HG03103 (cell line): ENCODE data around the gene GSG1.

Experiments used
- ATAC-seq: cut with Tn5 transposase; IDR thresholded peaks from one replicate; pipeline ENCODE4 v1.9.1; 2021; ENCODE audit warnings: low read depth; ENCODE audit not compliant: unreplicated experiment

Gene GSG1

DNA sequence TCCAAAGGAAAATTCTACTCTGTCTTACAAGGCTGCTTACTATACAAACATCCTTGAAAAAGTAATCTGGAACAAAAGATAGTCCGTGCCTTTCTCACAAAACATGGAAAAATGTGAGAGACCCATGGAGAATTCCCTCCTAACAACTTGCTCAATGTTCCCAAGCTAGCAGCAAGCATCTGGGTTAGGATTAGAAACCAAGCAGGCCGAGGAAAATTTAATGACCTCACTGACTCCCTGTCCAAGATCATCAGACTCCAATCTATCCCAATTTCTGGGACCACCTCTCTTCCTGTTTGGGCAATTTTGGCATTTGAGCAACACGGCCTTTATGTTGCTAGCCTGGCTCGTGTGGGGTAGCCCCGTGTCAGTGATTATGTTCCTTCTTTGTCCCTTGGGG lies 18.1 kb upstream of the GSG1 start:
- ATAC-seq: no peak

DNA sequence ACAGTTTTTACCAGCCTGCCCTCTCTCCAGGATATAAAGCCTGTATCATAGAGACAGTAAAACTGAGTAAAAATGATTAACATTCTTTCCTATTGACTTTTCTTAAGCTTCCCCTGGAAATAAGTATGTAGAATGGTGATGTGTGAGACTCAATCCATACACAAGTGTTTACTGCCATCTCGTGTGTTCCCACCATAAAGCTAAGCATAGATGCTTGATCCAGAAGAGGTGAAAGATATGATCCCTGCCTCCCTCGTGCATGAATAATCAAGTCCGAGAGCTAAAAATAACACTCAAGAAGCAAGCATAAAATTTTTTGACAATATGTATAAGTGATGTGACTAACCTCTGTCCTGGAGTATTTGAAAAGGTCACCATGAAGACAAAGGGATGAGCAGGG lies 16.9 kb upstream of the GSG1 start:
- no peak for ATAC-seq

DNA sequence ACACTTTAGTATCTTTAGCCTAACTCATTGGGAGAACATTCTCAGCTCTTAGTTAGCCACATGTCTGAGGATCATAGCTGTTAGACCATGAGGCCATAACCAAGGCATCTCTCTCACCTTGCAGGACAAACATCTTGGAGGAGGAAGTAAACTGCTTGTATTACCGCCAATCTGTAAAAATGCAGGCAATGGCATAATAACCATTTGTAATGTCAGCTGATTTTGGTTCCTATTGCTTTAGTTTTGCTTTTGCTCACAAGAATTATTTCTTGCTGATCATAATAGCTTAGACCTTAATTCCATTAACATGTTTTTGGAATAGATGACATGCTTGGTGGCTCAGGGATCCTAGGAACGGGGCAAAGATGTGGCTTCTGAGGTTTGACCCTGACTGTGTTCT lies 16.4 kb upstream of the GSG1 start:
- ATAC-seq: no peak

DNA sequence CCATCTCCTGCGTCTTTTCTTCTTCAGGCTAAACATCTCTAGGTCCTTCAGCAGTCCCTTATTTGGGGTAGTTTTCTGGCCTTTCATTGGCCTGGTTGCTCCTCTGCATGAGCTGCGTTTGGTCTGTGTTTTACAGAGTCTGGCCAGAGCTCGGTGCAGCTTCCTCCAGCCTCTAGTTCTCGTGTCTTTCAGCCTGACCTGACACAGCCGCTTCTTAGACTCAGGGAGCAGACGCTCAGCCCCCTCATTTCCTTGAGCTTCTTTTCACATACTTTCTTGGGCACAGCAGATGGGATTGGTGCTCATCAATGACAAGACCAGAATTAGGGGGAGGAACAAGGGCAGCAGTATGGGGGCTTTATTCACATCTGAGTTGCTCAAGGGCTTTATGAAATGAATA lies 13.6 kb upstream of the GSG1 start:
- ATAC-seq: no peak

DNA sequence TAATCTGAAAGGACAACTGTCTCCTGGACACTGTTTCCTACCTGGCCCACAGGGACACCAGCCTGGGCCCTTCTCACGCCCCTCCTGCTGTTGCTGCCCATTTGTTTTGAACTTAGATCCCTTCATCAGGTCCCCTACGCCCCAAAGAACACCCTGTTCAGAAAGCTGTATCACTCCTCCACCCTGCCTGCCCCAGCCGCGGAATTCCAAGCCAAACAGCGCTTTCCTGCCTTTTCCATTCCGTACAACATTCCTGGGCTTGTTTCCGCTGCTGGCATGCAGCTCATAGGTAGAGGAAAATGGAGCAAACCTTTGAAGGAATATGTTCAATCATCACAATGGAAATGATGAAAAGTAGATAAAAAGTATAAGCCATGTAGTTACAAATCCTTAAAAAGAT lies 12.8 kb upstream of the GSG1 start:
- ATAC-seq: no peak

DNA sequence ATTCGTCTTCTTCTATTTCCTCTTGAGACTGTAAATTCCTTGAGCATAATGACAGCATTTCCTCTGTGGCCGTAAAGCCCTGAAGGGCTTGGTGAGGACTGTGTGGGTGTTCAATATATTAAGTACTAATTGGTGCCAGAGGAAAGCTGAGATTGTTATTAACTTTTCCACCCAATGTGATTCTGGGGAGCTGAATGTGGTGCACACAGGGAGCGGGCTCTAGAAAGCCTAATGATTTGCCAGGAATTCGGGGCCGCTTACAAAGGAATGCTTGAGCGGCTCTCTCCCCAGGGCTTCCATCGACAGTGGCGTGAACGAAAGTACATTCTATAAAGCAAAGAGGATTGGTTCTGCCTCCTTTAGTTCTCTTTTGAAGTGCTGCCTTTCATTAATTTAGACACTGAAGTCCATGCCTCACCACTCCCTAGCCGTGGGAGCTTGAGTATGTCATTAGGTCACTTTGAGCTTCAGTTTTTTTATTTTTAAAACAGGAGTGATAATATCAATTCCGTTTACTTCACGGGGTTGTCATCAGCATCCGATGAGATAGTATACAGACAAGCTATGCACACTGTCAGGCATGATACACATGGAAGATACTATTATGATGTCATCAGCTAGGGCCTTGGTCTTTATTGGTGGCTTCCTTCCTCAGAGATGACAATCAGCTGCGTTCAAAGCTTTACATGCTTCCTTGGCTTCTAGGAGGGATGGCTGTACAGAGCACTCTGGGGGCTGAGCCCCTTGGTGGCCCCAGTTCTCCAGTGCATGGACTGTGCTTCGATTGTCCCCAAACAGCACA lies 11.0 kb upstream of the GSG1 start:
- ATAC-seq: no peak

DNA sequence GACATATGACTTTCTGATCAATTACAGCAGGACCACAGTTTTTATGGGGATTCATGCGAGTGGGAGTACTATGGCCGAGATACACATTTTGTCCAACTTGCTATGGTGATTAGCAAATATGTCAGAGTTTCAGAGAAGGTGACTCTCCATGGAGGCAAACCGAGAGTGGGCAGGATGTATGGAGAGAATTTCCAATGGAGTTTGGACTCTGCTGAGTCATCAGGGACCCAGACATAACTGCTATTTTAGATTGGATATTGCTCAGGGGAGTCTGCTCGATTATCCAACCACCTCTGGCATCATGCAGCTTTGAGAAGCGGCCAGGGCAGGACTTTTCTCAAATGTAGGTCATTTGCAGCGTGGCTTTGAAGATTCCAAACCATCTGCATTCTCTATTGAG lies 9.5 kb upstream of the GSG1 start:
- ATAC-seq: no peak

DNA sequence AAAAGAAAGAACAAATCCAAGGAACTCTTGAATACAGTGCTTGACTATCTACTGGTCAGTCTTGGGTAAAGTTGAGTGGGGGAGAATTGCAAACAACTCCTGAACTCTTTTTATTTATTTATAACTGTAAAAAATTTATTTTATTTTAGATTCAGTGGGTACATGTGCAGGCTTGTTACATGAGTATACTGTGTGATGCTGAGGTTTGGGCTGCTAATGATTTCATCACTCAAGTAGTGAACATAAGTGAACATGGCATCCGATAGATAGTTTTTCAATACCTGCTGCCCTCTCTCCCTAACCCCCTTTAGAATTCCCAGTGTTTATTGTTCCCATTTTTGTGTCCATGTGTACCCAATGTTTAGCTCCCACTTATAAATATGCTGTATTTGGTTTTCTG lies 3.2 kb upstream of the GSG1 start:
- no peak for ATAC-seq

DNA sequence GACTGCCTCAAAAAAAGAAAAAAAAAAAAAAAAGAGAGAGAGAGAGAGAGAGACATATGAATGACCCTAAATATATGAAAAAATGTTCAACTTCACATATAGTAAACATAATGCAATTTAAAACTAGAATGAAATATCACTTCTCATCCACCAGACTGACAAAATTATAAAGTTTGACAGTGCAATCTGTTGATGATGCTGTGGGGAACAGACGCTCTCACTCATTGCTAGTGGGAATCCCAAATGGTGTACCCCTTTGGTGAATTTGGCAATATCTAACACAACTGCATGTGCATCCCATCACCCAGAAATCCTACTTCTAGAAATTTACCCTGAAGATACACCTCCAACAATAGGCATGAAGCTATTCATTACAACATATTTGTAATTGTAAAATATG lies 2.3 kb upstream of the GSG1 start:
- no peak for ATAC-seq

DNA sequence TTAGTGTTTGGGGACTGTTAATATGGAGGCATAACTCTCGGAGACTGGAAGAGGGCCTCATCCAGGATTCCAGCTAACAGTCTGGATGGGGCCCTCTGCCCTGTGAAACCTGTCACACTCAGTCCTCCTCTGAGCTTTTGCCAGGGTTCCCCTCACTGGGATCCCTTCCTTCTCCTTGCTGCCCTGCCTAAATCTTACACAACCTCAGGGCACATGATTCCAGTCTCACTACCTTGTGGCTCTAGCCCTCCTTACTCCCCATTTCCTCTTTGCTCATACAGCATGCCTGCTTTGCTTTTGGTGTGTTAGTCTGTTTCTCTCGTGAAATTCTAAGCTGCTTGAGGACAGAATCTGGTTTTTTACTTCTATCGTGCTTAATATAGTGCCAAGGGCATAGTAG lies 942 bp upstream of the GSG1 start:
- ATAC-seq: no peak

DNA sequence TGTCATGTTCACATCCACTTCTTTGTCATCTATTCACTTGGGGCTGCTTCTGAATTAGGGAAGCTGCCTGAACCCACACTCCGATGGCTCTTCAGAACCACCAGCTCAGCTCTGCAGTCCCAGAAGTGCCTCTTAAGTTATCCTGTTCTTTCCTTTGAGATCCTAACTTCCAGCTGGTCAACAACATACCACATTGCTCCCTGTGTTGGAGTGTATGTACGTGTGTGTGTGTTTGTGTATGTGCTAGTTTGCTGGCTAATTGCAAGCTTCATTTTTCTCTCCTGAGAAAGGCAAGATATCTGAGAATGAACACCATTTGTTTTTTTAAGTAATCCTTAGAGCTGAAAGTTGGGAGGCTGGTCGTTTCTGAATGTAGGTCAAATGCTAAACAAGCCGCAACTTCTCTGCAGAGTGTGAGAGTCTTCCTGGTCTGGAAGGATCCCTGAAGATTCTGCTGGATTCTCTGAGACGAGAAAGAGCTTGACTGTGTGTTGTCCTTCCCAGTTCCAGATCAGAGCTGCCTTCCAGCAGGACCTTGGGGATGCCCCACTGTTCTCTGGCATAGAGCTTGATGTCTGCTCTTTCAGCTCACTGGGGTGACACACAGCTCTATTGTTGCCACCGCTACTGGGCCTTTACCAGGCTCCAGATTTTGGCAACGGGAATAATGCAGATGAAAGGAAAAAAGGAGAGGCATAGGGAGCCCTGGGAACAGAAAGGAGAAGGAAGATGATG lies 839 bp downstream of the GSG1 start:
- no peak for ATAC-seq

DNA sequence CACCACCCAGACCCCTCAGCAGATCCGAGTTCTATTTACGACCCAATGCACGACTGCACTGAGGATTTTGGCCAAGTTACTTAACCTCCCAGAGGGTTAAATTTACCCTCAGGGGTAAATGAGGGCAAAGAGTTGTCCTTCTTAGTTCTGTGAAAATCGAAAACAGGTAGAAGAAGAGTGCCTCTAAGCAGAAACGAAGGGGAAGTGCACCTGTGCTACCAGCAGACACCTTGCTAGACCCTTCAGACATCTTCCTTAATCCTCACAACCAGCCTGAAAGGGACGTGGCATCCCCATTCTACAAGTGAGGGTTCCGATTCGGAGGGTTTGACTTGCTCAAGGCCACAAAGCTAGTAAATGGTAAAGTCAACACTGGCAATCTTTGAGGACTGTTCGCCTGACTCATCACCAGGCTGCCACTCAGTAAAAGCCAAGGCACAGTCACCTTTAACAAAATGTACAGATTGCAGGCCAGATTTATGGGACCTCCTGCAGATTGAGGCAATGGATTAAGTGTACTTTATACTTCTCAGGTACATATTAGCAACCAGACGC lies 1.6 kb downstream of the GSG1 start:
- ATAC-seq: no peak

DNA sequence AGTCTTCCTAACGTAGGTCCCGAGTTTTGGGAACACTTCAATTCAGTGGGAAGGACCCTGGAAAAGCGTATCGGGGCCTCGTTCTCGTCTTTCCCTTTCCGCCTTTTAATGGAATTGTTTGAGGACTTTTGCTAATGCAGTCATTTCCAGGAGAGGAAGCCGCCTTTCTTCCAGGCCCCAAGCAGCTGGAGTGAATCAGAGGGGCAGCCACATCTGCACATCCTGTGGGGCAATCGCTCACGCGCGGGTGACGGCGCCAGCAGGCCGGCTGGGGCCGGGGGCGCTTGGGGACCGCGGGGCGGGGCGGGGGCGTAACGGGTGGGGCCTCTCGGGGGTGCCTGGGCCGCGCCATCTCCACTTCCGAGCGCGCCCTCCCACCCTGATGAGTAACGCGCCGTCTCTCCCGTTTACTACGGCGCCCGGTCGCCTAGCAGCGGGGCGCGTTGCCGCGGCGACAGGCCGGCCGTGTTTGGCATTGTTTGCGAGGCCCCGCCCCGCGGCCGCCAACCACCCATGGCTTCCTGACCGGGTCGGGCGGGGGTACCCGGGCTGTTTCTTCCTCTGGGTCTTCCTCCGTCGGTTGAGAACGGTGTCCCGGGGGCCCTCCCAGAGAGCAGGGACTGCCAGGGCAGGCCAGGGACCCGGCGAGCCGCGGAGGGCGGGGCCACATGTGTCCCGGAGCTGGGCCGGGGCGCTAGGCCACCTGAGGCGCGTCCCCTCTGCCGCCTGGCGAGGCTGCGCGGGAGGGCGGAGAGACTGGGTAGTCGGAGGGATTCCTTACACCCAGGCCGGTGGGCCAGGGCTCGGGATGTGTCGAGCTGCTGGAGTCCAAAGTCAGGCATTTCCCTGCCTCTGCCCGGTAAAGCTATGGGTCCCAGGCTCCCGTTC lies 2.3 kb downstream of the GSG1 start:
- ATAC-seq: peak; percentile 85

DNA sequence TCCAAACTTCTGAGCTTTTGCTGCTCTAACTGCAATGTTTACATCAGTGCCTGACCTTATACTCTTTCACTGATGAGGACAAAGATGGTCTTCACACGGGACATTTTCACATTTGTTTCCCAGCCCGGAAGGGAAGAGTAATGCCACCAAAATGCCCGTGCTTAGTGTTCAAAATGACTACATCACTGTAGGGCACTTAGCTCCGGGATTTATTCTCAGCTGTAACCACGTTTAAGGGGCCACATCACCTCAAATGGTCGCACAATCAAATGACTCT lies 2.9 kb downstream of the GSG1 start:
- ATAC-seq: no peak

DNA sequence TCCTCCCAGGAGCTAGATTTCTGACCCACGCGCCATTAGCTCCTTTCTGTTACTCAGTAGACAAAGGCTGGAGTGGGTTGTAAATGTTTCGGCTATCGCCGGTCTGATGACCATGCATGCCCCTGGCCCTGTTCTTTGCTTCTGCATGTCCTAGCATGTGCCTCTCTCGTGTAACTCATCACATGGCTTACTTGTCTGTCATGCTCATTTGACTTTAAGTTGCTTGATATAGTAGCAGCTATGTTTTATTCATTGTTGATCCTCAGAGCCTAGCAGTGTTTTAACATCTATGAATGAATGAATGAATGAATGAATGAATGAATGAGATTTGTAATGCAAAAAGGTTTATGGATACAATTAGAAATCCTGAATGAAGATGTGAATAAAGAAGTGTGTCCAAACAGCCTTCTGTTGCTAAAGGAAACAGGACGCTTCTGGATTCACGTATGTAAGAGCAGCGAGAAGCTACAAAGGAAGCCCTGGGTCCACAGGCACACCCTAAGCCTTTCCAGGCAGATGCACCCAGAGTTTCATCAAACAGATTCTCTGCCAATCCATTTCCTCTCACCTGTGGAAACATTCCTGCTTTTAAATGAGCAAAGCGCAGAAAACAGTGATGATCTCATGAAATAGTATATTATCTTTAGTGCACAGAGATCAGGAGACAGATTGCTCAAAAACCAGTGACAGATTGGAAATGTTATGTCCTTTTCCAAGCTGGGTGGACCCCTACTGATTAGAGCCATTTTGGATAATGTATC lies 3.4 kb downstream of the GSG1 start:
- no peak for ATAC-seq

DNA sequence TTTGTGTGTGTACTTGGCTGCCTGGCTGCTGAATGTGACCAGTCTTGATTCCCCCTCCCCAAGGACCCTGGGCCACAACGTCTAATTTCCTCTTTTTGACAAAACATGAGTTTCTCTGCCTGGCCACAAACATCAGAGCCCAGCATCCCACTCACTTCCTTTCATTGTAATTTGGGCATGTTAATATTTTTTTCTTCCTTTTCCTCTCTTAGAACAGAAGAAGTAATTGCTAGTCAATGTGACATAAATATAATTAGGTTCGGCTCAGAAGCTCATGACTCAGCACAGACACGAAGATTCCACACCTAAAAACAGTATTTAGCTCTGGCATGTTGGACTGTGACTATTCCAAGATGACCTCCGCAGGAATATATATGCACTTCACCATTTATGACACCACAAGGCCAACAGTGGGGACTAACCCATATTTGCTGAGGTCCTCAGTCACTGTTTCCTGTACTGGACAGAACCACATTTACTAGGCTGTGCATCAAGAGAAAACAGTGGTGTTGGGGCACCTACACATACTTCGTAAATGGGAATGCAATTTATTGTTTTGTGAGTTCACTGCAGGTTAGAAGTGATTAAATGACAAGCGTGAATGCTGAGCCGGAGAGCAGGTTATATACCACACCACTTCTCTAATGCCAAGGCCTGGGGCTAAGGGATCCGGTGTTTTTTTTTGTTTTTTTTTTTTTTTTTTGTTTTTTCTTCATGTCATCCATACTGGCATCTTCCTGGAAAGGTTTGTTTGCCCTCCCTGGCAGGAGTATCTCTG lies 4.2 kb downstream of the GSG1 start:
- ATAC-seq: no peak

DNA sequence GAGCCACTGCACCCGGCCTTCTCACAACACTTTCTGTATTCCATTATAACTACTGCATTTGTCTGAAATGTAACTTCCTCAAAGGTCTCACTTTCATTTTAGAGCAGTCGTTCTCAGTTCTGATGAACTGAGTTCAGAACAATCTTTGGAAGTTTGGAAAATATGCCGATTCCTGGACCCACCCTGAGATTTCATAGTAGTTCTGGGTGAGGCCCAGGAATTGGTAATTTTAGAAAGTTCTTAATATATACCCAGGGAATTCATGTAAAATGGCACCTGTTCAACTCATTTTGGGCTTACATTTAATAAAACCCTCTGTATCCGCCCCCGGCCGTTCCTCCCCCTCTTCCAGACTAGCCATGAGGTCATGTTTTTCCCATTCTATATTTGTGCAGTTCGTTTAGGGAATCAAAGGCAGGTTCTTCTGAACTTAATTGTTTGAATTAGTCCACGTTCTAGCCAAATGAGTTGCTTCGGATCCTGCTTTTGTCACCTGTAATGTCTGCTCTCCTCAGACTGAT lies 5.9 kb downstream of the GSG1 start:
- ATAC-seq: no peak

DNA sequence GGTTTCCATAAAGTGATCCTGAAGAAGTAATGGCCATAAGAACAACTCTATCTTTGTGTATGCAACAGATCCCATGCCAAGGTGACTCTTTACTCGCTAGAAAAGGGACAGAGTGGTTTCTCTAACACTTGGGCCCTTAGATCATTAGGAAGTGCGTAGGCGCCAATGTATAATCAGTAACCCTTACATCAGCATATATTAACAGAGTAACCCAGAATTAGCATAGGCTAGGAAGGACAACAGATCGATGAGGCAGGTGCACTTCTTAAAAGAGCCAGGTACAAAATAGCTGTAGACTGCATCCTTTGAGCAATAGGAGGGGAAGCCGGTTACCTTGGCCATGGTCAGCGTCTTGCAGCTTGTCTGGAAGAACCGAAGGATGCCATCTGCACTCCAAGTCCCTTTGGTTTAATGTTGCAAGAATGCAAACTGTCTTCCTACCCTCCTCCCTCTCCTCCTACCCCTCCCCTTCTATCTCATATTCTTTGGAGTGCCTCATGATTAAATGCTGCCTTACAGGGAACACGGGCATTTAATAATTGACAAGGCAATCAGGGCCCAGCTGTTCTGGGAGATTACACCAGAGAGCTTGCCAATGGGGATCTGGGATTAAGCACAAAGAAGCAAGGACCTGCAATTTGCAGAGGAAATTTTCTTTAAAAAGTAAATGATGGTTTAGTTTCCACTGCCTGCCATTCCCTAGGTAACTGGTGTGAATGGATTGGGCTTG lies 8.0 kb downstream of the GSG1 start:
- ATAC-seq: no peak

DNA sequence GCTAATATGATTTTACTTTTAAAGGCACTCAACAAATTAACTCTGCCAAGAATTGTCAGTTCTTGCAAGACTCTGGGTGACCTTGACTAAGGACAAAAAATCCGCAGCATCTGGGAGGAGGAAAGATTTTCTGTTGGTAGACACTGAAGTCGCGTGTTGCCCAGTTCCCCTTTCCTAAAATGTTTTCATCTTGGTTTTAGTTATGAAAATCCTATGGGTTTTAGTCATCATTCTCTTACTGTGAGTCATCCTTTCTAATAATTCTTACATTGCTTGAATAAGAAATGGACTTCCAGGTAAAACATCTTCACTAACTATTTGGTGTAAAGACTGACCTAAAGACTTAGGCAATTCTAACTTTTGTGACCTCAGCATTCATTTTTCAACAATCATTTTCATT lies 9.1 kb downstream of the GSG1 start:
- no peak for ATAC-seq
